Mononuclear cell (primary cell): Measurements from ENCODE around the gene NKAIN2. TPM values are rescaled to one million over a fixed set of nuclear protein-coding genes. Genes with fewer than 3 reads are reported as not detected.

Source experiments
- H3K27me3 ChIP-seq: 2 replicates; pipeline ENCODE4 v1.6.0; 2011; ENCODE audit warnings: low read length, control low read depth; ENCODE audit not compliant: insufficient read depth
- H3K4me1 ChIP-seq: 2 replicates; pipeline ENCODE4 v1.5.1; 2011; ENCODE audit warnings: mild to moderate bottlenecking, low read length, control low read depth; ENCODE audit not compliant: insufficient read depth
- H3K4me3 ChIP-seq: 2 replicates; pipeline ENCODE4 v1.5.1; 2011; ENCODE audit warnings: mild to moderate bottlenecking, low read length, moderate library complexity
- H3K9me3 ChIP-seq: 2 replicates; pipeline ENCODE4 v1.5.1; 2011; ENCODE audit warnings: low read depth, mild to moderate bottlenecking, control low read depth, low read length
- total RNA-seq: library from RNA; depleted of rRNA; stranded (reverse); fragments of >200 nt; gene quantifications from one replicate; pipeline ENCODE4 v1.2.3, GENCODE V29; 2012

NKAIN2 gene
- total RNA-seq, 1 donor: not detected

GRCh38 chr6:124493259-124493658 is 689.6 kb downstream of the NKAIN2 start:
- no peaks in the 10 kb centered on the region for H3K9me3 ChIP-seq
- no peak overlapping the region for H3K4me3 ChIP-seq
- H3K4me1 ChIP-seq: no peaks in the 10 kb centered on the region
- H3K27me3 ChIP-seq: no peaks in the 10 kb centered on the region

GRCh38 chr6:124494956-124495664 is 691.4 kb downstream of the NKAIN2 start:
- H3K4me3 ChIP-seq: no peak overlapping the region
- no peaks in the 10 kb centered on the region for H3K4me1 ChIP-seq
- H3K9me3 ChIP-seq: no peaks in the 10 kb centered on the region

DNA sequence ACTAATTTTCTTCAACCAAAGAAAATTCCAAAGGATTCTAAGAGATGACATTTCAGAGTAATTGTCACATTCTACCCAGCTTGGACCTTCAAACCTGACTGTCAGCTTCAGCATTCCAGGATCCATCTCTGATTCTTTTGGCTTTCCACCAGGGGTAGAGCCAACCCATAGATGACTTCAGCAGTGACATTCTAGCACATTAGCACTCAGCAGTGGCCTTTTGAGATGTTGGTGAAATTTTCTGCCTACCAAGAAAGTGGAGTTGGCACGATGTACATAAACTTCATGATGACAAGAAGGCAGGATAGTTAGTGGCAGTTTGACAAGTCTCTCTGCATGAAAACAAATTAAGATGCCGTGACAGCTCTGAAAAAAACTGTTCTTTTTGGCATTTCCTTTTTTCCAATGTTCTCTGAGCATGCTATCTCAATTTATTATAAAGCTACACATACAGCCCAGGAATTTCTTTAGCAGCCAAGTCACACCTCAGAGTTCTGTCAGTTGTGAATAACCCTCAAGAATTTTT is 692.1 kb downstream of the NKAIN2 start:
- Histone ChIP-seq H3K4me3 (no peak overlapping the region), H3K27me3 (no peaks in the 10 kb centered on the region), H3K4me1 (no peaks in the 10 kb centered on the region), H3K9me3 (no peaks in the 10 kb centered on the region)

More at GRCh38 chr6:124494956-124495664, 691.4 kb downstream of the NKAIN2 start:
- no peaks in the 10 kb centered on the region for H3K27me3 ChIP-seq

DNA sequence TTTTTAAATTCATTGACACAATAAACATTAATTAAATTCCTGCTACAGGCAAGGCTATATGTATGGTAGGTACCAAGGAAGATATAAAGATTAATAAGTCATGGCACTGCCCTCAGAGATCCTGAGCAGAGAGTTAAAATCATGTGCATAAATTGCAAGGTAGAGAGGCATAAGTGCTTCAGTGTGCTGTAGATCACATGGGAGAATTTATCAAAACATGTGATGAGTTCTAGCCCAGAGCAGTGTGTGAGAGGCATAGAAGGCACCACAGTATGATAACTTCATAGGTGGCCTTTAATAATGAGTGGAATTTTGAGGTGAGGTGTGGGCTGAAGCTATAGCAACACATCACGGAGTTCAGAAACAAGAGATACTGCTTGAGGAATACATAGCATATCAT is 692.7 kb downstream of the NKAIN2 start:
- H3K4me1 ChIP-seq: no peaks in the 10 kb centered on the region
- H3K27me3 ChIP-seq: no peaks in the 10 kb centered on the region
- H3K9me3 ChIP-seq: no peaks in the 10 kb centered on the region

GRCh38 chr6:124512431-124512830 is 708.8 kb downstream of the NKAIN2 start:
- no peak overlapping the region for H3K4me3 ChIP-seq
- no peaks in the 10 kb centered on the region for H3K4me1 ChIP-seq
- no peaks in the 10 kb centered on the region for H3K9me3 ChIP-seq
- no peaks in the 10 kb centered on the region for H3K27me3 ChIP-seq

More for the DNA sequence above, 692.7 kb downstream of the NKAIN2 start:
- H3K4me3 ChIP-seq: no peak overlapping the region

- Histone ChIP-seq H3K4me1 (no peaks in the 10 kb centered on the region), H3K9me3 (no peaks in the 10 kb centered on the region), H3K27me3 (no peaks in the 10 kb centered on the region), H3K4me3 (no peak overlapping the region)
Measured at GRCh38 chr6:124517339-124517738, 713.7 kb downstream of the NKAIN2 start.

DNA sequence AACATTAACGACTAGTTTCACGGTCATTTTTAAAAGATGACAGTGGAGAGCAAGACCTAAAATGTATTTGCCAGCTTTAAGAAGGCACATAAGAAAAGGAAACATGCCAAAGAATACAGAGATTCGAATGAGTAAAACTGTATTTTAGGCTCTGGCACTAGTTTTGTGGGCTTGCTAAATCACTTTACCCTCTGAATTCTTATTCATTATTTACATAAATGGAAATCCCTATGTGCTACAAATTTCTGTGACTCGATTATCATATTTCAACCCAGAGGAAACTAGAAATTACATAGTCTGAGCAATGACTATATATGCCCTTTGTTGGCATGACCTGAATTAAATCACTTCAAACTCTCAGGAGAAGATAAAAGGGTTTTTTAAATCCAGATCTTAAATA is 716.8 kb downstream of the NKAIN2 start:
- H3K27me3 ChIP-seq: no peaks in the 10 kb centered on the region
- no peaks in the 10 kb centered on the region for H3K9me3 ChIP-seq
- no peak overlapping the region for H3K4me3 ChIP-seq
- no peaks in the 10 kb centered on the region for H3K4me1 ChIP-seq

GRCh38 chr6:124522335-124522734 is 718.7 kb downstream of the NKAIN2 start:
- H3K4me3 ChIP-seq: no peak overlapping the region
- H3K4me1 ChIP-seq: no peaks in the 10 kb centered on the region
- H3K27me3 ChIP-seq: no peaks in the 10 kb centered on the region
- H3K9me3 ChIP-seq: no peaks in the 10 kb centered on the region

DNA sequence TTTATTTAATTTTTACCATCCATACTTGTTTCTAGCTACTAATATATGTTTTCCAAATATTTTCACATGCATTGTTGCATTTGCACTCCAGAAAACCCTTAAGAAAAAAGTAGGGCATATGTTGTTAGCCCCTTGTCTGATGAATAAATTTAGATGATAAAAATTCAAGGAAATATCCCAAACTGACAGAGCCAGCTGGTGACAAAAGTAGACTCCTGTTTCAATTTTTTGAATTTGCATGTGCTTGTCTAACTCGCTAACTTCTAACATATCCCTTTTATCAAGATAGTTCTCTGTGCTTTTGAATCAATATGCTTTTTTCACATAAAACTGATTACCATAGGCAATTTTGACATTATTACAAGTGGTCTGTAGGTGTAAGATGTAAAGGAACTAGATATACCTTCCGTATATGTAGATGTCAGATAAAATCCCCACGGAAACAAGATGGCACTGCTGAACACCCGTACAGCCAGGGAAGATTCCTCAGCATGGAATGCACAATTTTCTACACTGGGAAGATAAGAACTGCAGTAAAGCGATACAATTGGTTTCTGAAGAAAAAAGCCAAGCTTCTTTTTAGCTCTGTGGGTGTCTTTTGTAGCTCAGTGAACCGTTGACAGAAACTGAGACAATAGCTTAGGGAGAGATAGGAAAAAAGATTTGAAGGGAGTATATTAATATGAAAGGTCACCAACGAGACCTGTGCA is 721.0 kb downstream of the NKAIN2 start:
- H3K4me1 ChIP-seq: no peaks in the 10 kb centered on the region
- H3K9me3 ChIP-seq: no peaks in the 10 kb centered on the region
- H3K27me3 ChIP-seq: no peaks in the 10 kb centered on the region
- no peak overlapping the region for H3K4me3 ChIP-seq

DNA sequence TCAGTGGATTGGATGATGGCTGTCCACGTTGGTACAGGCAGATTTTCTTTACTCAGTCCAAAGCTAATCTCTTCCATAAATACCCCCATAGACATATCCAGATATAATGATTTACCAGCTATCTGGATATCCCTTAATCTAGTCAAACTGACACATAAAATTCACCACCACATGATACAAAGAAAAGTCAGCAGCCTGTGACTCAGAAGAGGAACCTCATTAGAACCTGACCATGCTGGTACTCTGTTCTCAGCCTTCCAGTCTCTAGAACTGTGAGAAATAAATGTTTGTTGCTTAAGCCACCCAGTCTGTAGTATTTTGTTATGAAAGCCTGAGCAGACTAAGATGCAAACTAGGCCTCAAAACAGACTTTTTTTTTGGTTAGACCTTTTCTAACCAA is 727.3 kb downstream of the NKAIN2 start:
- no peaks in the 10 kb centered on the region for H3K27me3 ChIP-seq
- no peak overlapping the region for H3K4me3 ChIP-seq
- no peaks in the 10 kb centered on the region for H3K4me1 ChIP-seq
- no peaks in the 10 kb centered on the region for H3K9me3 ChIP-seq

DNA sequence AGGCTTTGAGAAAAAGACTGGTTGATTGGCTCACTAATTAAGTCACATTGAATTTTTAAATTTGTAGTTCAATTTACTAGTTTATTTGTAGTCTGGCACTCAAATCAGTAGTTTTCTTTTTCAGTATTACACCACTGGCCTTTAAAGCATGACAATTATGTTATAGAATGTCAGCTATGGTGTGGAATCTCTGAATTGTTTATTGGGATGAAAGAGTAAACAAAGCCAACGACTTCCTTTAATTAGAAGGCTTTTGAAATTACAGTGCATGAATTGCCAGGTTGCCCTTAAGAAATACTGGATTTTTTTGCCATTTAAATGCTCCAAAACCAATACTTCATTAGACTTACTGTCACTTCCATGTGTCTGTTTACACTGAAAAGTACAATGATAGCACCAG is 731.6 kb downstream of the NKAIN2 start:
- Histone ChIP-seq H3K9me3 (no peaks in the 10 kb centered on the region), H3K4me1 (no peaks in the 10 kb centered on the region), H3K4me3 (no peak overlapping the region), H3K27me3 (no peaks in the 10 kb centered on the region)

DNA sequence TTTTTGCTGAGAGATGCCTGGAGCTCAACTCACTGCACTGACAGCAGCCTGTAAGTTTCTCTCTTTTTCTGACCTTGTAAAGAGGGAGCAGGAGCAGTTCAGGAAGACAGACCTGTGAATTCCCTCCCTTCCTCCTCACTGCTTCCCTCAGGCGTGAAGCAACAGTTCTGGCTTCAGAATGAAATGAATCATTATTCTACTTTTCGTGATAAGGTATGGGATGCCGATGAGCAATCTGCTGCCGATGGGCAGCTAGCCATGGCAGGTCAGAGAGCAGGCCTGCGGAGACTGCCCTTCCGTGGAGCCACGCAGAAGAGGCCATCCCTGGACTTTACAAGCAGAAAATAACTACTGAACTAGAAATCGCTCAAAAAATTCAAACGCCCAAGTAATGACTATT is 732.1 kb downstream of the NKAIN2 start:
- H3K4me3 ChIP-seq: no peak overlapping the region
- H3K9me3 ChIP-seq: no peaks in the 10 kb centered on the region
- no peaks in the 10 kb centered on the region for H3K27me3 ChIP-seq
- no peaks in the 10 kb centered on the region for H3K4me1 ChIP-seq

DNA sequence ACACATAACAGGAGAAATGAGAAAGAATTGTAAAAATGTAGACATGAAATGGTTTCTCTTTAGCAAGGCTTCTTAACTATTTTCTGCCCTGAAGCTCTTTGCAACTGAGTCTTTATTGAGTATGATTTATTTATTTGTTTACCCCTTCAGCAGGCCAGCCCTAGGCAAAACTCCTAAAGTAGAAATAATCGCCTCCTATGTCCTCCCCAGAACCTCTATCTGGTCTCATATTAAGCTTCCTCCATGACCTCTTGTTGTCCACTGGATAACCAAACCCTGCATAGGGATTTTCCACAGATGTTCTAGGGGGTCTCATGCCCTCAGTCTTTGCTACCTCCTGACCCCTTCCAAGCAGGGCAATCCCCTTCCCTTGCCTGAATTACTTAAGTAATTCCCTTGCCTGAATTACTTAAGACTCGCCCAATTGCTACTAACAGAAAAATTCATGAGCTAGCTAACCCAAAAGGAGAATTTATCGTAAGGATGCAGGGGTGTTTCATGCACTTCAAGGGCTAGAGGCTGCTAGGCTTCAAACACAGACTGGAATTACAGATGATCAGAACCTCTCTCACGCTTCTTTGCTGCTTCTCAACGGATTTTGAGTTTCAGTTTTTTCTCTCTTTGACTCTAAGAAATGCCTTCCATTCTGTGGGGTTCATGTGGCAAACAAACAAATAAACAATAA is 732.6 kb downstream of the NKAIN2 start:
- H3K4me1 ChIP-seq: no peaks in the 10 kb centered on the region
- no peaks in the 10 kb centered on the region for H3K27me3 ChIP-seq
- H3K4me3 ChIP-seq: no peak overlapping the region
- no peaks in the 10 kb centered on the region for H3K9me3 ChIP-seq

DNA sequence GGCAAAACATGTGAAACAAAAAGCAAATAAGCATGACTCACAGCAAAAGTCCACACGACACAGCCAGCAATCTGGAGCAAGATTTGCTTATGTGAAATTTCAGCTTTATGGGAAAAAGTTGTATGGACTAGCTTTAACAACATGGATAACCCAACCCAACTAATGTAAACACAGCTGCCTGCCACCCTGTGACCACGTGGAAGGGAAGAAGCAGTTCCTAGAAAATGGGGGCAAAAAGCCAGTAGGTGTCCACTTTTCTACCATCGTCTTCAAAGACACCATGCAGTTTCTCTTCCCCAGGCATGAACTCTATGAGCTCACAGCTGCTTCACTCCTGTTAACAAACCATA is 733.2 kb downstream of the NKAIN2 start:
- H3K27me3 ChIP-seq: no peaks in the 10 kb centered on the region
- H3K4me1 ChIP-seq: no peaks in the 10 kb centered on the region
- no peaks in the 10 kb centered on the region for H3K9me3 ChIP-seq
- no peak overlapping the region for H3K4me3 ChIP-seq

- no peak overlapping the region for H3K4me3 ChIP-seq
- H3K27me3 ChIP-seq: no peaks in the 10 kb centered on the region
- no peaks in the 10 kb centered on the region for H3K9me3 ChIP-seq
- no peaks in the 10 kb centered on the region for H3K4me1 ChIP-seq
Measured at GRCh38 chr6:124539096-124539495, 735.4 kb downstream of the NKAIN2 start.
